ENCODE results near the gene KY. TPM values are rescaled to one million over a fixed set of nuclear protein-coding genes. Genes with fewer than 3 reads are reported as not detected.
A peak's percentile ranks its signal among the peaks of the same experiment; 100 is the strongest.

The KY gene
- polyA plus RNA-seq, 3 donors: 0.03 to 0.09 TPM; not detected in 1

GRCh38 chr3:134640872-134641470 is 9.9 kb downstream of the KY start:
- intact Hi-C loops (cut with micrococcal nuclease): loop anchor here in 1 of 2 donors (5.0 kb wide), 1 partner anchor 39 kb away; no protein-coding TSS in a partner anchor
- 38% methylated on average over 3 of the region's 4 CpGs for WGBS (ENCODE audit: insufficient coverage)
- H2AFZ ChIP-seq (ENCODE audit: insufficient read depth, low read depth, low read length, poor library complexity, severe bottlenecking): no peak overlapping the region
- H3K4me2 ChIP-seq (replicated peaks; ENCODE audit: extremely low read depth, low read length, poor library complexity, severe bottlenecking): no peak overlapping the region
- H3K36me3 ChIP-seq (replicated peaks in 1 of 2; ENCODE audit: control insufficient read depth in 1 of 2, insufficient read depth in 2 of 2, low read length in 2 of 2): no peaks in the 10 kb centered on the region
- Mint-ChIP-seq H3K9me3 (peaks cover 0 to 1% (median 0%) of the 10 kb centered on the region in 7 donors), H3K4me3 (no peak overlapping the region), H3K27ac (peak overlapping the region in 1 of 7 donors; percentile 15), H3K36me3 (no peaks in the 10 kb centered on the region), H3K4me1 (peaks cover 2% of the 10 kb centered on the region), H3K27me3 (ENCODE audit: low read depth in 3 of 3) (peaks cover 0 to 2% (median 1%) of the 10 kb centered on the region in 3 donors)
- H3K9me3 ChIP-seq (replicated peaks in 1 of 2; ENCODE audit: control insufficient read depth in 1 of 2, insufficient read depth in 1 of 2, low read length in 2 of 2): no peaks in the 10 kb centered on the region
- peak; percentile 50 for TF ChIP-seq CTCF (IDR thresholded peaks at IDR 0.05)
- DNase-seq: peak; percentile 14 to 33 (median 20)
- no peaks in the 10 kb centered on the region for H3K27me3 ChIP-seq (ENCODE audit: control insufficient read depth in 2 of 2, insufficient read depth in 2 of 2, low read length in 2 of 2)
- no peak overlapping the region for H3K27ac ChIP-seq (ENCODE audit: low read depth in 1 of 2, low read length in 2 of 2)
- no peaks in the 10 kb centered on the region for H4K20me1 ChIP-seq (ENCODE audit: insufficient read depth, low read length)
- H3K79me2 ChIP-seq (ENCODE audit: insufficient read depth, low read length): no peaks in the 10 kb centered on the region
- no peak overlapping the region for H3K4me3 ChIP-seq (replicated peaks in 1 of 3; ENCODE audit: low read depth in 2 of 3, low read length in 3 of 3)
- H3K4me1 ChIP-seq (ENCODE audit: control insufficient read depth in 1 of 2, insufficient read depth in 2 of 2, low read length in 2 of 2): no peaks in the 10 kb centered on the region
- H3K9ac ChIP-seq (ENCODE audit: insufficient read depth, low read length, poor library complexity, severe bottlenecking): no peak overlapping the region

GRCh38 chr3:134640378-134640777 is 10.4 kb downstream of the KY start:
- Histone ChIP-seq H3K9ac (ENCODE audit: insufficient read depth, low read length, poor library complexity, severe bottlenecking) (no peak overlapping the region), H4K20me1 (ENCODE audit: insufficient read depth, low read length) (no peaks in the 10 kb centered on the region), H3K79me2 (ENCODE audit: insufficient read depth, low read length) (no peaks in the 10 kb centered on the region), H3K27ac (ENCODE audit: low read depth in 1 of 2, low read length in 2 of 2) (no peak overlapping the region), H3K27me3 (ENCODE audit: control insufficient read depth in 2 of 2, insufficient read depth in 2 of 2, low read length in 2 of 2) (no peaks in the 10 kb centered on the region), H3K36me3 (replicated peaks in 1 of 2; ENCODE audit: control insufficient read depth in 1 of 2, insufficient read depth in 2 of 2, low read length in 2 of 2) (no peaks in the 10 kb centered on the region), H3K4me2 (replicated peaks; ENCODE audit: extremely low read depth, low read length, poor library complexity, severe bottlenecking) (no peak overlapping the region), H3K9me3 (replicated peaks in 1 of 2; ENCODE audit: control insufficient read depth in 1 of 2, insufficient read depth in 1 of 2, low read length in 2 of 2) (no peaks in the 10 kb centered on the region), H3K4me1 (ENCODE audit: control insufficient read depth in 1 of 2, insufficient read depth in 2 of 2, low read length in 2 of 2) (no peaks in the 10 kb centered on the region), H3K4me3 (replicated peaks in 1 of 3; ENCODE audit: low read depth in 2 of 3, low read length in 3 of 3) (no peak overlapping the region), H2AFZ (ENCODE audit: insufficient read depth, low read depth, low read length, poor library complexity, severe bottlenecking) (no peak overlapping the region)
- TF ChIP-seq CTCF (IDR thresholded peaks at IDR 0.05): no peak
- Mint-ChIP-seq H3K27ac (no peak overlapping the region), H3K4me3 (no peak overlapping the region), H3K9me3 (peaks cover 0 to 1% (median 0%) of the 10 kb centered on the region in 7 donors), H3K4me1 (peaks cover 2% of the 10 kb centered on the region), H3K27me3 (ENCODE audit: low read depth in 3 of 3) (peaks cover 0 to 2% (median 1%) of the 10 kb centered on the region in 3 donors), H3K36me3 (no peaks in the 10 kb centered on the region)
- intact Hi-C loops (cut with micrococcal nuclease): loop anchor here in 1 of 2 donors (5.0 kb wide), 1 partner anchor 38 kb away; no protein-coding TSS in a partner anchor
- no peak for DNase-seq
- 100% methylated on average over 3 of the region's 5 CpGs for WGBS (ENCODE audit: insufficient coverage)

Data from CD14-positive monocyte (primary cell).